ENCODE results near the gene IGSF6. TPM values are rescaled to one million over a fixed set of nuclear protein-coding genes. Genes with fewer than 3 reads are reported as not detected.
"Not testable (repeated sequence)": the region's sequence is repeated elsewhere in the genome, so short reads cannot be mapped to it uniquely, and the experiment has no call there.

IGSF6 gene
- total RNA-seq, 2 experiments from 2014 or later = 0.10 to 0.14 TPM

GRCh38 chr16:21663889-21664647, 11.7 kb upstream of the IGSF6 start, which contains the start of gene OTOA:
TSS of gene OTOA (plus strand) at chr16:21663968. CDS start at chr16:21678515, 14,547 bp downstream.
- peak within 1 kb of the TSS; percentile 54 for H3K4me3 Mint-ChIP-seq
- H3K27me3 Mint-ChIP-seq = no peaks in the 10 kb centered on the region
- no peaks in the 10 kb centered on the region for H3K9me3 Mint-ChIP-seq
- no peak within 1 kb of the TSS for H3K27ac Mint-ChIP-seq
- peaks cover 16% of the 10 kb centered on the region for H3K4me1 Mint-ChIP-seq
- no peaks in the 10 kb centered on the region for H3K36me3 Mint-ChIP-seq
- peak; percentile 33 for DNase-seq

GRCh38 chr16:21659124-21659523, 6.7 kb upstream of the IGSF6 start:
- peaks cover 45% of the 10 kb centered on the region for H3K4me1 Mint-ChIP-seq

DNA sequence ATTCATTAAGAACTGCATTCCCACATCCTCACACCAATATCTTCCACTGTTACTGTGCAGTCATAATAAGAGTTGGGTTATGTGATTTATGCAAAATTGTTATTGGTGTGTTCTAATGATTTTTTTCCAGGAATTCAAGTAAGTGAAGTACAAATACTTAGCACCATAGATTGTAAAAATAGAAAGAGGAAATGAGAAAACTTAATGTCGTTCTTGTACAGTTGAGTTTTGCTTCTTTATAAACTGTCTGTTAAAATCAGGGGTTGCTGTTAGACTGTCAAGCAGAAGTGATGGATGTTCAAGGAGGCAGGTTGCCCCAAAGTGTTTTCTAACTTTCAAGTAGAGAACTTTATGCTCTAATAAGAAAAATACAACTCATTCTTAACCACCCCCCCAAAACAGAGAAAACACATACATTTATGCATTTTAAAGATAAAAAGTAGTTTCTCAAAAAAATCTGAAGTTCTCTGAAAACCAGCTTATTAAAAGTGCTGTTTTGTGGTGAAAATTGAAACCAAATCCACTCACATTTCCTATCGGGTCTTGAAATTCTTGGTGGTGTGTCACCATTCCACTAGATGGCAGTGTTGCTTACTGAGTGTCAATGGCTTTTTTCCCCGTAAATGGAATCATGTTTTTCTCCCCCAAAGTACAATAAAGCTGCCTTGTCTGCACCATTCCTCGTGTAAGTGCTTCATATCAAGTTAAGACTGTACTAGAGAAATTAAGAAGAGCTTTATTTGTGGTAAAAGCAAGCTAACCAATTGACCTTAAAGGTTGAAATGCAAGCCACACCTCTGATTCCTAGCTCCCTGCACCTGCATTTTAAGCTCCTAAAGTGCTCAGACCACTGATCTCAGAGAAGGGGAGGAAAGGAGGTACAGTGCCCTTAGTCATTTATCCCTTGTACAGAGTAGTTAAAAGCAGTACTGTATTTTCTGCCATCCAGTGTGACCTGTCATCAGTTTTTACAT, 4.7 kb upstream of the IGSF6 start:
- Mint-ChIP-seq H3K27ac (peak overlapping the region; percentile 58), H3K27me3 (no peaks in the 10 kb centered on the region), H3K4me1 (peaks cover 48% of the 10 kb centered on the region), H3K9me3 (no peaks in the 10 kb centered on the region), H3K36me3 (peaks cover 7% of the 10 kb centered on the region), H3K4me3 (no peak overlapping the region)
- no peak for DNase-seq

More at GRCh38 chr16:21659124-21659523, 6.7 kb upstream of the IGSF6 start:
- H3K9me3 Mint-ChIP-seq = no peaks in the 10 kb centered on the region
- no peak overlapping the region for H3K27ac Mint-ChIP-seq
- H3K27me3 Mint-ChIP-seq = no peaks in the 10 kb centered on the region
- peaks cover 7% of the 10 kb centered on the region for H3K36me3 Mint-ChIP-seq
- no peak for DNase-seq
- H3K4me3 Mint-ChIP-seq = no peak overlapping the region

- no peak for DNase-seq
- H3K4me1 Mint-ChIP-seq = peaks cover 45% of the 10 kb centered on the region
- H3K36me3 Mint-ChIP-seq = peaks cover 7% of the 10 kb centered on the region
- H3K27ac Mint-ChIP-seq = no peak overlapping the region
- H3K27me3 Mint-ChIP-seq = no peaks in the 10 kb centered on the region
- H3K9me3 Mint-ChIP-seq = no peaks in the 10 kb centered on the region
- H3K4me3 Mint-ChIP-seq = no peak overlapping the region
These were observed 2.5 kb upstream of the IGSF6 start for GRCh38 chr16:21654881-21655280.

- Mint-ChIP-seq H3K36me3 (peaks cover 7% of the 10 kb centered on the region), H3K27ac (peak overlapping the region; percentile 51), H3K4me1 (peaks cover 45% of the 10 kb centered on the region), H3K9me3 (no peaks in the 10 kb centered on the region), H3K4me3 (no peak overlapping the region), H3K27me3 (no peaks in the 10 kb centered on the region)
- no peak for DNase-seq
These were observed 2.1 kb upstream of the IGSF6 start for GRCh38 chr16:21654466-21654865.

- Mint-ChIP-seq H3K4me1 (peaks cover 51% of the 10 kb centered on the region), H3K27me3 (no peaks in the 10 kb centered on the region), H3K4me3 (no peak overlapping the region), H3K9me3 (no peaks in the 10 kb centered on the region), H3K36me3 (peaks cover 7% of the 10 kb centered on the region), H3K27ac (no peak overlapping the region)
- DNase-seq = no peak
These were observed 1.2 kb upstream of the IGSF6 start for GRCh38 chr16:21653571-21653970.

- peaks cover 11% of the 10 kb centered on the region for H3K36me3 Mint-ChIP-seq
- no peaks in the 10 kb centered on the region for H3K9me3 Mint-ChIP-seq
- H3K4me3 Mint-ChIP-seq = no peak overlapping the region
- H3K4me1 Mint-ChIP-seq = peaks cover 51% of the 10 kb centered on the region
- no peak for DNase-seq
- no peak overlapping the region for H3K27ac Mint-ChIP-seq
- H3K27me3 Mint-ChIP-seq = no peaks in the 10 kb centered on the region
These were observed 893 bp downstream of the IGSF6 start for GRCh38 chr16:21651515-21651914.

- Mint-ChIP-seq H3K9me3 (no peaks in the 10 kb centered on the region), H3K27ac (no peak overlapping the region), H3K27me3 (no peaks in the 10 kb centered on the region), H3K36me3 (peaks cover 6% of the 10 kb centered on the region), H3K4me3 (no peak overlapping the region), H3K4me1 (peaks cover 54% of the 10 kb centered on the region)
- no peak for DNase-seq
These were observed 1.9 kb downstream of the IGSF6 start for GRCh38 chr16:21650521-21650920.

GRCh38 chr16:21649826-21650406, 2.5 kb downstream of the IGSF6 start:
- H3K36me3 Mint-ChIP-seq, DNase-seq, H3K9me3 Mint-ChIP-seq, H3K4me3 Mint-ChIP-seq, H3K27ac Mint-ChIP-seq, H3K27me3 Mint-ChIP-seq: not testable (repeated sequence)
- H3K4me1 Mint-ChIP-seq = peaks cover 60% of the 10 kb centered on the region

GRCh38 chr16:21647562-21648164, 4.7 kb downstream of the IGSF6 start:
- no peak for DNase-seq
- no peaks in the 10 kb centered on the region for H3K27me3 Mint-ChIP-seq
- peak overlapping the region; percentile 37 for H3K4me3 Mint-ChIP-seq
- no peaks in the 10 kb centered on the region for H3K9me3 Mint-ChIP-seq
- H3K4me1 Mint-ChIP-seq = peaks cover 61% of the 10 kb centered on the region
- H3K27ac Mint-ChIP-seq = peak overlapping the region; percentile 86
- H3K36me3 Mint-ChIP-seq = peaks cover 4% of the 10 kb centered on the region

DNA sequence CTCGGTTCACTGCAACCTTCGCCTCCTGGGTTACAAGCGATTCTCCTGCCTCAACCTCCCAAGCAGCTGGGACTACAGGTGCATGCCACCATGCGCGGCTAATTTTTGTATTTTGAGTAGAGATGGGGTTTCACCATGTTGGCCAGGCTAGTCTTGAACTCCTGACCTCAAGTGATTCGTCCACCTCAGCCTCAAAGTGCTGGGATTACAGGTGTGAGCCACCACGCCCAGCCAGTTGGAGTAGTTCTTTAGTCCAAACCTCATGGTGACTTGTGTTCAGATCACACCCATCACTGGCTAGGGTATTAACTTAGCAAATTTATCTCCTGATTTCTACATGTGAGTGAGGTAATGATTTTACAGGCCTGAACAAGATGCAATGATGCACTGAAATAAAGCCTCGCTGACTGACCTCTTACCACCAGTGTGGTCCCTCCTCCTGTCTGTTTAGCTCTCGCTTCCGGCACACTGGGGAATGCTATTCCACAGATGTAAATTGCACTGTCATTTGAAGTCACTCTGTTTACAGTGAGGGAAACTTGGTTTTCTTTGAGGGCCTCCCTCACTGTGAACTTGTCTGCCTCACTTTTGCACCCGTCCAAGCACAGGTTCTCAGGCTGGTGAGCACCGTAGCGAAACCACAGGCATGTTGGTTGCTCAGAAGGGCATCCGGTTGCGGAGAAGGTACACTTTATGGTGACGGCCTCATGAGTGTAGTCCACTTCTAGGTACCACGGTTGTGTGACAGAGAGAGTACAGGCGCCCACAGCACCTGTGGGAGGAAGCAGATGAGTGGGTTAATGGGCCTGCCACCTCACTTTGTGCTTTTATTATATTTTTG, 5.5 kb downstream of the IGSF6 start:
- Mint-ChIP-seq H3K4me3 (peak overlapping the region; percentile 77), H3K27me3 (no peaks in the 10 kb centered on the region), H3K4me1 (peaks cover 59% of the 10 kb centered on the region), H3K9me3 (no peaks in the 10 kb centered on the region), H3K27ac (peak overlapping the region; percentile 86), H3K36me3 (peaks cover 4% of the 10 kb centered on the region)
- DNase-seq = peak; percentile 78

DNA sequence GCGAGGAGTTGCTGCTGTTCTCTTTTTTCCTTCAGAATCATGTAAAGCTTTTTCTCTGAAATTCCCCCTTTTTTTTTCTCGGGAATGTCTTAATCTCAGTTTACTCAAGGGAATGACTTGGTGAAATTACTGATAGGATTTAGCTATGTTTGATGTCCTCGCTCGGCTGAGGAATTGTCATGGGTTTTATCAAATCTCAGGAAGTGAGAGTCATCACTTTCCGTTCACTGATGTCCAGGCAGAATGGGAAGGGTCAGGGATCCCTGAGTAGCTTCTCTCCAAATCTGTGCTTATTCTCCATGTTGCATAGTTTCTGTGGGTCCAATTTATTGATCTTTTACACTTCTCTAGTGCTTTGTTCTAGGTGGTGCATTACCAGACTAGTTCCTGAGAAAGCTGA, 6.3 kb downstream of the IGSF6 start:
- Mint-ChIP-seq H3K27me3 (no peaks in the 10 kb centered on the region), H3K9me3 (no peaks in the 10 kb centered on the region), H3K4me1 (peaks cover 55% of the 10 kb centered on the region), H3K27ac (peak overlapping the region; percentile 86), H3K36me3 (peaks cover 4% of the 10 kb centered on the region), H3K4me3 (peak overlapping the region; percentile 77)
- DNase-seq = no peak

- DNase-seq = peak; percentile 33
- Mint-ChIP-seq H3K27me3 (no peaks in the 10 kb centered on the region), H3K36me3 (peaks cover 4% of the 10 kb centered on the region), H3K9me3 (no peaks in the 10 kb centered on the region), H3K4me3 (peak overlapping the region; percentile 77), H3K27ac (peak overlapping the region; percentile 86), H3K4me1 (peaks cover 56% of the 10 kb centered on the region)
These were observed 7.1 kb downstream of the IGSF6 start for GRCh38 chr16:21645261-21645721.

DNA sequence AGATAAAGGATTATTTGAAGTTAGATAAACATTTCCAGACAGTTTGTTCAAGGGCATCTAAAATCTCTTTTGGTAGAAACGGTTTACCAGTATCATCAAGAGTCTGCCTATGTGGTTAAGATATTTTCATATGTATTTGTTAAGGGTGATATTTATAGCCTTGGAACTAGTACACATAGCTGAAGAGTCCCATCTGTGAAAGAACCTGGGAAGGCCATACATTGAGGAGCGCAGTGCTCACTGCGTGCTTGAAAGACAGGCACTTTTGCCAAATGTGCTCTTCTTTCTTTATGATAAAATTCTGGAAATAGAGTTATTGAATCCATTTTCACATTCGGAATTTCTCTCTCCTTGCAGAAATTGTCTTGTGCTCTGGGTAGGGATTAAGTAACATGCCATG, 7.7 kb downstream of the IGSF6 start:
- Mint-ChIP-seq H3K4me1 (peaks cover 55% of the 10 kb centered on the region), H3K27ac (peak overlapping the region; percentile 86), H3K27me3 (no peaks in the 10 kb centered on the region), H3K9me3 (no peaks in the 10 kb centered on the region), H3K4me3 (peak overlapping the region; percentile 77), H3K36me3 (peaks cover 4% of the 10 kb centered on the region)
- DNase-seq = no peak

All from activated naive CD8-positive, alpha-beta T cell treated with anti-CD3 and anti-CD28 coated beads for 36 hours (primary cell).